GM19463 (cell line): ENCODE measurements around the gene PYM1.
"Not testable (repeated sequence)": the region's sequence is repeated elsewhere in the genome, so short reads cannot be mapped to it uniquely, and the experiment has no call there.

ENCODE experiments used
- ATAC-seq: cut with Tn5 transposase; IDR thresholded peaks from one replicate; pipeline ENCODE4 v1.9.1; 2021; ENCODE audit warnings: mild to moderate bottlenecking, moderate library complexity; ENCODE audit not compliant: unreplicated experiment

PYM1 gene

GRCh38 chr12:55940065-55940732, 12.5 kb upstream of the PYM1 start:
- ATAC-seq = peak; percentile 98

DNA sequence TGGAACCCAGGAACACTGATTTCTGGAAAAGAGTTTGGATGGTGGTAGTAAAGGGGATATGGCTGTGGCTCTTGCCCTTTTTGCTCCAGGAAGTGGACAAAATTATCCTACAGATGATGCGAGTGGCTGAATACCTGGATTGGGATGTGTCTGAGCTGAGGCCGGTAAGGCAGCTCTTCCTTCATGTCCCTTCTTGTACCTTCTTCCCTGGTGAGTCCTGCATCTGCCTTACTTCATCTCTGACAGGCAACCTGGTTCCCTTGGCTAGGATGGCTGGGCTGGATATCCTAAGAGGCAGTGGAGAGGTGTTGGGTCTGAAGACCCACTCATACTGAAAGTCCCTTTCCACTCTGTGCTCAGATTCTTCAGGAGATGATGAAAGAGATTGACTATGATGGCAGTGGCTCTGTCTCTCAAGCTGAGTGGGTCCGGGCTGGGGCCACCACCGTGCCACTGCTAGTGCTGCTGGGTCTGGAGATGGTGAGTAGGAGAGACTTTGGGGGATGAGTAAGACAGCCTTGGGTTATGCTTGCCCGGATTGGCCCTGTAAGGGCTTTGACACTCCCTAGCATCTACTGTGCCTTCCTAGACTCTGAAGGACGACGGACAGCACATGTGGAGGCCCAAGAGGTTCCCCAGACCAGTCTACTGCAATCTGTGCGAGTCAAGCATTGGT, 11.3 kb upstream of the PYM1 start:
- ATAC-seq = no peak

DNA sequence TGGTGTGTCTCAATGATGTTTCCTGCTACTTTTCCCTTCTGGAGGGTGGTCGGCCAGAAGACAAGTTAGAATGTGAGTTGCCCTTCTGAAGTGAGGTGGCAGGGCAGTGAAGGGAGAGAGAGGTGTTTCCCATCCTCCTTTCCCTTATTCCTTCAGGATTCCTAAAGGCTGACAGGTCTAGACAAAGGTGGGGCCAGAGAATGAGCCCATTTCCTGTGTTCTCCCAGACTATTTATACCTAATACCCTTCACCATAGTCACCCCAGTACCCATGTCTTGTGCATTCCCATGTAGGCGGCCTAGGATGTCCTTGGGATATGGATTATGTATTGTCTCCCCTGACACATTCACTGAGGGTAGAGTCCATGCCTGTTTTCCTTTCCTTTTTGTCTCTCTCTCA, 10.3 kb upstream of the PYM1 start:
- no peak for ATAC-seq

GRCh38 chr12:55935738-55936151, 8.1 kb upstream of the PYM1 start:
- ATAC-seq = no peak

GRCh38 chr12:55934773-55935172, 7.1 kb upstream of the PYM1 start:
- ATAC-seq = no peak

DNA sequence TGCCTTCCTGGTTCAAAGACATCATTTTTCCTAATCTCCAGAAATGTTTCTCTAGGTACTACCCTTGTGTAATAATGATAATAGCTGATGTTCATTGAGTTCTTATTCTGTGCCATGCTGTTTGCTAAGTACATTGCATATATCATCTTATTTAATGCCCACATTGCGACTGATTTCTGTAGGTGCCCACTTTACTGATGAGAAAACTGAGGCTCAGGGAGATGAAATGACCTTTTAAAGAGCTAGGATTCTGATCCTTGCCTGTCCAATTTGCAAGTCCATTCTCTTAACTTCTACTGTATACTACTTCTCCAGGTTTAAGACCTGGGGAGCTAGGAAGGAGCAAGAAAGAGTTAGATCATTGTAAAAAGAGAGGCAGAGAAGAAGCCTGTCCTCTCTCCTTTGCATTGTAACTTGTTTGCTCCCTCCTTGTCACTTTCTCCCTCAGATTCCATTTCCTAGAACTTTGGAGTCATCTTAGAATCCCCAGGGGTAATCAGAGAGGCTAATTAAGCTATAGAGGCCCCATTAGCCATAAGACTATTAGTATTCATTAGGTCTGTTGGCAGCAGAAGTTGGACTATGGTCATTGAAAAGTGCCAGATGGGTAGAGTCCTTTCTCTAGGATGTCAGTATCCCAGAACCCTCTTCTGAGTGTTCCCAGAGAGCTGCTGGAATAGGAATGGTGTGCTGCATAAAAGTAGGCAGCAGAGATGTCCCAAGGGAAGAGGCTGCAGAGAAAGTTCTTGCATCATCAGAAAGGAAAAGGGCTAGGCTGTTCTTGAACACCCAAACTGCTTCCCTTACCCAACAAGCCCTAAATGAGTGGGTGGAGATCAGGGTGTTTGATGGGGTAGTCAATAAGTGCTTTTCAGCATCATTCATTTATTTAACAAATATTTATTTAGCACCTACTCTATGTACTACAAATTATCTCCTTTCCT, 6.4 kb upstream of the PYM1 start:
- ATAC-seq = no peak

DNA sequence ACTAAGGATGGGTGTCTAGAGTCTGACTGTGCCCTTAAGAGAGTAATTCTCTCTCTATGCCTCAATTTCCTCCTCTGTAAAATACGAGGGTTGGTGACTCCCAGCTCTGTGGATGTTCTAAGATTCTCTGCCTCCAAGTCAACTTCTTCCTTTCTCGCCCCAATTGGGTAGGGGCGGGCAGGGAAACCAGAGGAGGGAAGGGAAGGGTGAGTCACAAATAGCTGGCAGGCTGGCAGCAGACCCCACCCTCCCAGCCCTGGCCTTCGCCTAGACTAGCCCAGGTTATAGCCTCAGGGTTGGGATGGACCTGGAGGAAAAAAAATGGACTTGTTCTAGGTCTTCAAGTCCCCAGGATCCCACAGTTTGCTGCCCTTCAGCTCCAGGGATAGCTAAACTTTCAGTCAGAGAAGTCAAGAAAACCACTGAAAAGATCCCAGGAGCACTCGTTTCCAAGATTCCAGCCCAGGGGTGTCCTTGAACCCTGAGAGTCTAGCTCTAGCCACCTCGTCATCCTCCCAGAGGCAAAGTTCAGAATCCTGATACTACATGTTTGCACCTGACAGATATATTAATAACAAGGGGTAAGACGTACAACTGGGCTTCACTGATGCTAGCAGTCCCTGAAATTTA, 5.6 kb upstream of the PYM1 start:
- no peak for ATAC-seq

- ATAC-seq = no peak
Observed at GRCh38 chr12:55932551-55932910, 4.8 kb upstream of the PYM1 start.

DNA sequence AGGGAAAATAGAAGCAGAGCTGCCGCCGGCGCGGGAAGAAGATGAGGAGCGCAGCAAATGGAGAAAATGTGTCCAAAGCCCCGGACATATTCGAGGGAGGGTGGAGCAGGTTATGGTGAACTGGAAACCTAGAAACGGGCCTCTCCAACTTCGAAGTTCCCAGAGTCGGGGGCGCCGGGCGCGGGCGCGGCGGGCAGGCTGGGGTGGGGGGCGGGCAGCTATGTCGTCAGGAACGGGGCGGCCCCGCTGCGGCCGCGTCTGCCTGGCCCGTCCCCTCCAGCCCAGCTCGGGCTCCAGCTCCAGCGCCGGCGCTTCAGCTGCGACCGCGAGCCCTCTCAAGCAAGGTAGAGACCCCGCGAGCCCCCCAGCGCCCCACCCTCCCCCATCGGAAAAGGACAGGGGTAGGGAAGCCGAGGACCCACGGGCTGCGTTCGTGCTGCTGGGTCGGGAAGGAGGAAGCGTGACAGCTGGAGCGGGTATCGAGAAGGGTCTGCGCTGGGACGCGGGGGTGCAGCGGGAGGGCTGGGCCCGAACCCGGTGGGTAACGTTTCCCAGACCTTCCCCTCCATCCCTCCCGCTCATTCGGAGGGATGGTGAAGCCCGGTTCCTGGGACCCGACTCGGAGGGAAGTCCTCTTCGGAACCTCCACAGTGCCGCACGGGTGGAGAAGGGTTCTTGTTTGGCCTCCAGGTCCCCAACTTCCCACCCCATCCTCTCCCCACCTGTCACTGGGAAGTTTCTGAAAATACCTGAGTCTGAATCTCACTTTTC, 4.3 kb upstream of the PYM1 start:
- no peak for ATAC-seq

- no peak for ATAC-seq
Observed at GRCh38 chr12:55931317-55931779, 3.7 kb upstream of the PYM1 start.

DNA sequence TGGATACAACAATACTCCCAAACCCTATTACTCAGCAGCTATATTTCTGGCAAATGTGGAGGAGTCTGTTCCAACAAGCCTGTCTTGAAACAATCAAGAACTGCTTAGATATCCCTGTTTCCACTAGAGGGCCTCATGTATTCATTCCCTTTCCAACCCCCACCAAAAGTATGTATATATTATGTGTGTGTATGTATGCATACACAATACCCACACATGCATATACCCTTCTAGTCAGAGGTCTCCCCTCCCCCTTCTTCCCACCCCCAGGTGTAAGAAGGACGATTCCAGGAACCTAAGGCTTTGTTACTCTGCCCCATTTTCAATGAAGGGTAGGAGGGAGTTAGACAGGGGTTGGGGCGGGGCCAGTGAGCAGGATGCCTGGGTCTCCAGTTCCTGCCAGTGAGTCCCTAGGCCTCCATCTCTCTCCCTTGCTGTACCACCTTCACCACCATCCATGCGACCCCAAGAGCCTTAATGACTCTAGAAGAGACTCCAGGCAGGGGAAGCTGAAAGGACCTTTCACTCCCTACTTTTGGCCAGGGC, 3.1 kb upstream of the PYM1 start, which contains the start of gene DGKA:
Gene DGKA (plus strand): TSS at position 392 of the 546 bp plus-strand sequence. CDS start 5,342 bp downstream, outside the sequence.
- ATAC-seq = peak; percentile 13

- ATAC-seq = peak; percentile 36
Observed at GRCh38 chr12:55929306-55929791, 1.7 kb upstream of the PYM1 start.

GRCh38 chr12:55926738-55927587, 731 bp downstream of the PYM1 start:
- peak; percentile 34 for ATAC-seq

DNA sequence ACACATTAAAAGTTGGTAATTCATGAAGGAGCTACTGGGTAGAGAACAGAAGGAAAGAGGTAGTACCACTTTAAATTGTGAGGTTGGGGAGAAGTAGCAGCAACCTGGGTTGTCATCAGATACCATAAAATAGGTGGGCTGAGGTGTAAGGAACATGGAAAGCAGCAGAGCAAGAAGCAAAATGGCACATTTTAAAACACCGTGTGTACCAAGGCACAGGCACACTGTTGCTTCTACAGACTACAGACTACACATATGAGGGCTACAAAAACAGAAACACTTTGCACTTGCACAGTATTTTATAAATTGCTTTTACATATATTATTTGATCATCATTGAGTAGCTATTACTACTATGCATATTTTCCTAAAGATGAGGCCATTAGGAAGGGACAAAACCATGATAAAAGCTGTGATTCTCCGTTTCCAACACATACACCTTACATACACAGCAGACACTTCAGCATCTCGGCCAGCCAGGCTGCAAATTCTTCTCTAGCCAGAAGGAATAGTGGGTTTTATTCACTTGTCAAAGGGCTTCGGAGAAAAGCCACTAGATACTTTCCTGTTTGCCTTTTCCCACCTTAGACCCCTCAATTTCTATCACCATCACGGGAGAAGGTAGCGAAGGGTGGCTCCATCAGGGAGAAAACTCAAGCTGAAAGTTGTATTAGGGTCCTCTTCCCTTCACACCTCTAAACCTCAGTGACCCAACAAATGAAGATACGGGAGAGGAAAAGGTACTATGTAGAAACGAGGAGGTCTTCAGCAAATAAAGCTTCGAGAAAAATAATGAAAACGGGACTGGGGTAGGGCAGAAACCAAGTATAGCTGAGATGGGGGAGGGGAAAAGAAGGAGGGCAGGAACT, 1.6 kb downstream of the PYM1 start:
- ATAC-seq = no peak

GRCh38 chr12:55925371-55925770, 2.3 kb downstream of the PYM1 start:
- no peak for ATAC-seq

DNA sequence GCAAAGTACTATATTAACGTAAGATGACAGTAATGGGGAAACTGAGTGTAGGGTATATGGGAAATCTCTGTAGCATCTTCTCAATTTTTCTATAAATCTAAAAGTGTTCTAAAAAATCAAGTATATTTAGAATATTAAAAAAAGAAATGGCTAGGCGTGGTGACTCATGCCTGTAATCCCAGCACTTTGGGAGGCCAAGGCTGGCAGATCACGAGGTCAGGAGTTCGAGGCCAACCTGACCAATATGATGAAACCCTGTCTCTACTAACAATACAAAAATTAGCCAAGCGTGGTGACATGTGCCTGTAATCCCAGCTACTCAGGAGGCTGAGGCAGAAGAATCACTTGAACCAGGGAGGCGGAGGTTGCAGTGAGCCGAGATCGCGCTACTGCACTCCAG, 4.0 kb downstream of the PYM1 start:
- ATAC-seq = not testable (repeated sequence)

DNA sequence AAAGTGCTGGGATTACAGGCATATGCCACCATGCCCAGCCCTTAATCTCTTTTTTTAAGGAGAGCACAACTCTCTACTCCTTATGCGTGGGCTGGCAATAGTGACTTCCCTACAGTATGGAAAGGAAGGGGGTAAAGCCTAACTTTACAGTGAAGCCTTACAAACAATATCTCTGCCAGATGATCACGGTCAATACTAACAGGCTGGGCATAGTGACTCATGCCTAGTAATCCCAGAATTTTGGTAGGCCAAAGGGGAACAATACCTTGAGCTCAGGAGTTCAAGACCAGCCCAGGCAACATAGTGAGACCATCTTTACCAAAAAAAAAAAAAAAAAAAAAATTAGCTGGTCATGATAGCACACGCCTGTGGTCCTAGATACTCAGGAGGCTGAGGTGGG, 5.6 kb downstream of the PYM1 start:
- ATAC-seq = no peak

GRCh38 chr12:55919032-55919431, 8.7 kb downstream of the PYM1 start:
- ATAC-seq = not testable (repeated sequence)
